Measurements from ENCODE around the gene DMWD. TPM values are rescaled to one million over a fixed set of nuclear protein-coding genes. Genes with fewer than 3 reads are reported as not detected.
A peak's percentile ranks its signal among the peaks of the same experiment; 100 is the strongest.

The DMWD gene
- total and polyA plus RNA-seq, 2 of the 13 experiments (the other 11 are each of a cell fraction or from before 2014, with no cell fraction given), result 10.3 to 14.9 TPM

- TF ChIP-seq ZNF280D (CRISPR knock-in tag; IDR thresholded peaks at IDR 0.05) (no peak), ELF1 (CRISPR knock-in tag; IDR thresholded peaks at IDR 0.05) (peak; percentile 67), PHF21A (CRISPR knock-in tag; IDR thresholded peaks at IDR 0.05) (peak; percentile 74), ZNF10 (CRISPR knock-in tag; IDR thresholded peaks at IDR 0.05; ENCODE audit: borderline replicate concordance, low read depth) (no peak), AHDC1 (CRISPR knock-in tag; IDR thresholded peaks at IDR 0.05; ENCODE audit: borderline replicate concordance) (no peak), ZNF780A (CRISPR knock-in tag; IDR thresholded peaks at IDR 0.05) (no peak), PAX8 (CRISPR knock-in tag; IDR thresholded peaks at IDR 0.05; ENCODE audit: borderline replicate concordance) (no peak), SIN3A (IDR thresholded peaks at IDR 0.05; ENCODE audit: borderline replicate concordance, low read depth, low read length) (peak; percentile 72; the same call in 1 of the 2 replicates), TCF7 (IDR thresholded peaks at IDR 0.05; ENCODE audit: low read depth) (no peak), ARID5B (CRISPR knock-in tag; IDR thresholded peaks at IDR 0.05) (peak; percentile 36; the same call in 1 of the 2 replicates), HHEX (CRISPR knock-in tag; IDR thresholded peaks at IDR 0.05) (no peak), CBX2 (IDR thresholded peaks at IDR 0.05; ENCODE audit: low read depth, low read length) (no peak), CBX2 (CRISPR knock-in tag; IDR thresholded peaks at IDR 0.05; ENCODE audit: low read depth) (no peak), TEAD3 (CRISPR knock-in tag; optimal IDR thresholded peaks at IDR 0.05; ENCODE audit: borderline replicate concordance) (peak; percentile 98), ZNF879 (CRISPR knock-in tag; IDR thresholded peaks at IDR 0.05) (no peak), TARDBP (CRISPR knock-in tag; IDR thresholded peaks at IDR 0.05) (peak; percentile 54; the same call in 1 of the 2 replicates), POLR2AphosphoS2 (IDR thresholded peaks at IDR 0.05; ENCODE audit: low read depth, low read length) (peak; percentile 73)
Measured at GRCh38 chr19:45768984-45769782, 23.5 kb downstream of the DMWD start, which contains the start of gene SIX5 (continued).
